WTC11 (cell line): ENCODE measurements around the gene SDHA.

Experiments
- ATF1 ChIP-seq: sonication (generic); formaldehyde crosslinking; IDR thresholded peaks from 2 replicates; pipeline ENCODE4 v1.8.1; 2023; ENCODE audit warnings: mild to moderate bottlenecking, moderate library complexity, missing genetic modification reagents
- CTCF ChIP-seq: fragments of 200-600 bp; IDR thresholded peaks from 2 replicates; pipeline ENCODE4 v1.8.0; 2022; ENCODE audit warnings: antibody characterized with exemption
- ERG ChIP-seq: fragments of 250-450 bp; sonication (Bioruptor Pico); IDR thresholded peaks from 2 replicates; pipeline ENCODE4 v1.8.0; 2021; ENCODE audit warnings: mild to moderate bottlenecking
- MAX ChIP-seq: sonication (generic); formaldehyde crosslinking; IDR thresholded peaks from 2 replicates; pipeline ENCODE4 v1.8.0; 2022; ENCODE audit warnings: mild to moderate bottlenecking, missing genetic modification reagents
- PREB ChIP-seq: sonication (generic); formaldehyde crosslinking; IDR thresholded peaks from 2 replicates; pipeline ENCODE4 v1.8.1; 2022; ENCODE audit warnings: mild to moderate bottlenecking, missing genetic modification reagents, moderate library complexity, borderline replicate concordance
- SP1 ChIP-seq: sonication (generic); formaldehyde crosslinking; conservative IDR thresholded peaks from 2 replicates; pipeline ENCODE4 v1.8.1; 2022; ENCODE audit warnings: missing genetic modification reagents
- TEAD1 ChIP-seq: sonication (generic); formaldehyde crosslinking; IDR thresholded peaks from 2 replicates; pipeline ENCODE4 v1.8.0; 2022; ENCODE audit warnings: mild to moderate bottlenecking, missing genetic modification reagents
- TP53 ChIP-seq: sonication (generic); formaldehyde crosslinking; IDR thresholded peaks from 2 replicates; pipeline ENCODE4 v1.8.1; 2023; ENCODE audit warnings: mild to moderate bottlenecking, missing genetic modification reagents
- ZBTB43 ChIP-seq: sonication (generic); formaldehyde crosslinking; IDR thresholded peaks from 2 replicates; pipeline ENCODE4 v1.8.1; 2023; ENCODE audit warnings: mild to moderate bottlenecking, missing genetic modification reagents
- ZNF121 ChIP-seq: sonication (generic); formaldehyde crosslinking; IDR thresholded peaks from 2 replicates; pipeline ENCODE4 v1.8.0; 2023; ENCODE audit warnings: missing genetic modification reagents

- no peak for TF ChIP-seq CTCF
- TF ChIP-seq ERG (CRISPR knock-in tag): no peak
- TF ChIP-seq PREB: no peak
- TF ChIP-seq ZBTB43: no peak
- no peak for TF ChIP-seq SP1 (CRISPR knock-in tag)
- TF ChIP-seq TEAD1 (CRISPR knock-in tag): no peak
- no peak for TF ChIP-seq ZNF121 (CRISPR knock-in tag)
- TF ChIP-seq ATF1: no peak
- TF ChIP-seq MAX: no peak
- no peak for TF ChIP-seq TP53 (CRISPR knock-in tag)
Observed at GRCh38 chr5:305050-305449, 86.9 kb downstream of the SDHA start.
